ENCODE data around the gene MCOLN2.
A peak's percentile ranks its signal among the peaks of the same experiment; 100 is the strongest.

Gene MCOLN2

GRCh38 chr1:84939761-84940160 lies 57.2 kb downstream of the MCOLN2 start:
- Histone ChIP-seq H3K9ac (ENCODE audit: low read length) (no peak overlapping the region), H3K36me3 (ENCODE audit: control insufficient read depth, insufficient read depth, low read length, severe bottlenecking) (no peaks in the 10 kb centered on the region), H3K9me3 (ENCODE audit: control insufficient read depth, low read length) (no peaks in the 10 kb centered on the region), H3K4me1 (ENCODE audit: control insufficient read depth, insufficient read depth, low read length) (peaks cover 11% of the 10 kb centered on the region), H3K27me3 (replicated peaks; ENCODE audit: control insufficient read depth, insufficient read depth, low read length) (no peaks in the 10 kb centered on the region), H3K4me3 (ENCODE audit: low read length) (no peak overlapping the region)
- DNase-seq (ENCODE audit: low read depth): no peak

DNA sequence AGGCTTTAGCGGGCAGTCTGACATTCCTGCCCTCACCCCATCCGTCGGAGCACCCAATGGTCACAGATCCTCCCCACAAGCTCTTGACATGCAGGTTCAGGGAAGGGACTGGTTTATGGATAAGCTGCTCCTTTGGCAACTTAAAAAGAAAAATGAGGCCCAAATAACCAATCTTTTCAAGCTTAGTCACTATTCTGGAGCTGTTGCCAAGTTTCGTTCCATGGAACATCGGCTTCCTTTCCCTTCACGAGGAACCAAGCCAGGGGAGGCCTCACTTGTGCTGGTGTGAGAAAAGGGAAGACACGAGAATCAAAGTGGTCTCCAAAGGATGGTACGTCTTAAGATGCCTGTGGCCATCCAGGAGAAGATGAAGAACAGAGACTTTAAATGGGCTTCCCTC lies 57.8 kb downstream of the MCOLN2 start:
- H3K4me3 ChIP-seq (ENCODE audit: low read length): no peak overlapping the region
- peaks cover 11% of the 10 kb centered on the region for H3K4me1 ChIP-seq (ENCODE audit: control insufficient read depth, insufficient read depth, low read length)
- H3K9ac ChIP-seq (ENCODE audit: low read length): no peak overlapping the region

GRCh38 chr1:84936116-84936810 lies 60.6 kb downstream of the MCOLN2 start:
- Histone ChIP-seq H3K4me1 (ENCODE audit: control insufficient read depth, insufficient read depth, low read length) (peaks cover 11% of the 10 kb centered on the region), H3K9me3 (ENCODE audit: control insufficient read depth, low read length) (no peaks in the 10 kb centered on the region), H3K36me3 (ENCODE audit: control insufficient read depth, insufficient read depth, low read length, severe bottlenecking) (no peaks in the 10 kb centered on the region), H3K9ac (ENCODE audit: low read length) (no peak overlapping the region), H3K4me3 (ENCODE audit: low read length) (no peak overlapping the region), H3K27me3 (replicated peaks; ENCODE audit: control insufficient read depth, insufficient read depth, low read length) (no peaks in the 10 kb centered on the region)
- DNase-seq (ENCODE audit: low read depth): peak; percentile 91

More for the DNA sequence above, 57.8 kb downstream of the MCOLN2 start:
- no peaks in the 10 kb centered on the region for H3K9me3 ChIP-seq (ENCODE audit: control insufficient read depth, low read length)
- H3K27me3 ChIP-seq (replicated peaks; ENCODE audit: control insufficient read depth, insufficient read depth, low read length): no peaks in the 10 kb centered on the region
- no peak for DNase-seq (ENCODE audit: low read depth)
- no peaks in the 10 kb centered on the region for H3K36me3 ChIP-seq (ENCODE audit: control insufficient read depth, insufficient read depth, low read length, severe bottlenecking)

GRCh38 chr1:84933011-84933611 lies 63.8 kb downstream of the MCOLN2 start:
- H3K9me3 ChIP-seq (ENCODE audit: control insufficient read depth, low read length): no peaks in the 10 kb centered on the region
- H3K9ac ChIP-seq (ENCODE audit: low read length): no peak overlapping the region
- H3K4me1 ChIP-seq (ENCODE audit: control insufficient read depth, insufficient read depth, low read length): no peaks in the 10 kb centered on the region
- peaks cover 10% of the 10 kb centered on the region for H3K27me3 ChIP-seq (replicated peaks; ENCODE audit: control insufficient read depth, insufficient read depth, low read length)
- DNase-seq (ENCODE audit: low read depth): no peak
- no peak overlapping the region for H3K4me3 ChIP-seq (ENCODE audit: low read length)
- H3K36me3 ChIP-seq (ENCODE audit: control insufficient read depth, insufficient read depth, low read length, severe bottlenecking): no peaks in the 10 kb centered on the region

DNA sequence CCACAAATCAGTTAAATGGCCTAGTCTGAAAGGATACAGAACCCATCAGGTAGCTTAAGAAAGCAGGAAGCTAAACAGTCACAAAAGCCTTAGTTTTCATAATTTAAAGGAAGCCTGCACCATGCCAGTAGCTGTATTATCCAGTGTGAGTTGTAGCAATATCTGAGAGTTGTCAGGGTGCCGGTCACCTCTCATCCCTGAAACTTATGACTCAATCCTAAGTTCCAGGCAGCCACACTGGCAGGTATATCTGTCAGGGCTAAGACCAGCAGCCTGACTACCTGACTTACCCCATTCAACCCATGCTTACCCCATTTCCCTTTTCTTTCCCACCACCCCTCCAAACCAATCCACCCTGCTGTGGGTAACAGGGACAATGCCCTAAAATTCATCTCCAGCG lies 66.1 kb downstream of the MCOLN2 start:
- no peaks in the 10 kb centered on the region for H3K4me1 ChIP-seq (ENCODE audit: control insufficient read depth, insufficient read depth, low read length)
- H3K27me3 ChIP-seq (replicated peaks; ENCODE audit: control insufficient read depth, insufficient read depth, low read length): peaks cover 15% of the 10 kb centered on the region
- no peaks in the 10 kb centered on the region for H3K9me3 ChIP-seq (ENCODE audit: control insufficient read depth, low read length)
- DNase-seq (ENCODE audit: low read depth): no peak
- no peak overlapping the region for H3K9ac ChIP-seq (ENCODE audit: low read length)
- no peaks in the 10 kb centered on the region for H3K36me3 ChIP-seq (ENCODE audit: control insufficient read depth, insufficient read depth, low read length, severe bottlenecking)
- no peak overlapping the region for H3K4me3 ChIP-seq (ENCODE audit: low read length)

- H3K9ac ChIP-seq (ENCODE audit: low read length): no peak overlapping the region
Measured at GRCh38 chr1:84930329-84930728, 66.6 kb downstream of the MCOLN2 start.

DNA sequence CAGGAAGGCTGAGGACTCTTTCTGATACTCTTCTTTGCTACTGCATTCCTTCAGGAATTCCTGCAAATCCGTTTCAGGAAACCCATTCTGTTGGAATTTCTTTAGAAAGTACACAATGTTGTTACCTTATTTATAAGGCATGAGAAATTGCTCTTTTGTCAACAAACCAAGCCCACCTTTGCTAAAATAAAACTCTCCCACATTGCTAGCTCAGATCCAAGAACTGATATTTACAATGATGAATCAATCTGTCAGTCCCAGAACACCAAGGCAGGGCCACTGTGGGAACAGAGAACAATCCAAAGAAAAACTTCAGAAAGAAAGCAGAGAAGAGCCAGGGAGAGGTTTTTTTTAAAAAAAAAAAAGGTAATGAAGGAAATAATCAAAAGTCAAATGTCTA lies 67.3 kb downstream of the MCOLN2 start:
- no peak overlapping the region for H3K9ac ChIP-seq (ENCODE audit: low read length)
- H3K27me3 ChIP-seq (replicated peaks; ENCODE audit: control insufficient read depth, insufficient read depth, low read length): peaks cover 15% of the 10 kb centered on the region
- DNase-seq (ENCODE audit: low read depth): no peak
- H3K9me3 ChIP-seq (ENCODE audit: control insufficient read depth, low read length): no peaks in the 10 kb centered on the region
- no peak overlapping the region for H3K4me3 ChIP-seq (ENCODE audit: low read length)
- H3K4me1 ChIP-seq (ENCODE audit: control insufficient read depth, insufficient read depth, low read length): no peaks in the 10 kb centered on the region
- no peaks in the 10 kb centered on the region for H3K36me3 ChIP-seq (ENCODE audit: control insufficient read depth, insufficient read depth, low read length, severe bottlenecking)

More at GRCh38 chr1:84930329-84930728, 66.6 kb downstream of the MCOLN2 start:
- Histone ChIP-seq H3K27me3 (replicated peaks; ENCODE audit: control insufficient read depth, insufficient read depth, low read length) (peaks cover 15% of the 10 kb centered on the region), H3K36me3 (ENCODE audit: control insufficient read depth, insufficient read depth, low read length, severe bottlenecking) (no peaks in the 10 kb centered on the region), H3K4me3 (ENCODE audit: low read length) (no peak overlapping the region), H3K9me3 (ENCODE audit: control insufficient read depth, low read length) (no peaks in the 10 kb centered on the region), H3K4me1 (ENCODE audit: control insufficient read depth, insufficient read depth, low read length) (no peaks in the 10 kb centered on the region)
- no peak for DNase-seq (ENCODE audit: low read depth)

GRCh38 chr1:84928979-84929378 lies 67.9 kb downstream of the MCOLN2 start:
- Histone ChIP-seq H3K36me3 (ENCODE audit: control insufficient read depth, insufficient read depth, low read length, severe bottlenecking) (no peaks in the 10 kb centered on the region), H3K4me1 (ENCODE audit: control insufficient read depth, insufficient read depth, low read length) (no peaks in the 10 kb centered on the region), H3K9ac (ENCODE audit: low read length) (no peak overlapping the region), H3K9me3 (ENCODE audit: control insufficient read depth, low read length) (no peaks in the 10 kb centered on the region), H3K27me3 (replicated peaks; ENCODE audit: control insufficient read depth, insufficient read depth, low read length) (peaks cover 15% of the 10 kb centered on the region), H3K4me3 (ENCODE audit: low read length) (no peak overlapping the region)
- no peak for DNase-seq (ENCODE audit: low read depth)

- H3K36me3 ChIP-seq (ENCODE audit: control insufficient read depth, insufficient read depth, low read length, severe bottlenecking): no peaks in the 10 kb centered on the region
Measured at GRCh38 chr1:84923317-84923716, 73.6 kb downstream of the MCOLN2 start.

DNA sequence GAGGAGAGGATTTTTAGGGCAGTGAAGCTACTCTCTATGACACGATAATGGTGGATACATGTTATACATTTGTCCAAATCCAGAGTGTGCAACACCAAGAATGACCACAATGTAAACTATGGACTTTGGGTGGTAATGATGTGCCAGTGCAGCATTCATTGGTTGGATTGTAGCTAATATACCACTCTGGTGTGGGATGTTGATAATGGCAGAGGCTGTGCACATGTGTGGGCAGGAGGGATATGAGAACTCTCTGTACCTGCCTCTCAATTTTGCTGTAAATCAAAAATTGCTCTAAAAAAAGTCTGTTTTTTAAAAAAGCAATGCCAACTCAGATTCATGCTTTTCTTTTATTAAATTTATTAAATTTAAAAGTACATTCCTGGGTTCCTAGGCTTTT lies 76.8 kb downstream of the MCOLN2 start:
- Histone ChIP-seq H3K9ac (ENCODE audit: low read length) (no peak overlapping the region), H3K27me3 (replicated peaks; ENCODE audit: control insufficient read depth, insufficient read depth, low read length) (peaks cover 10% of the 10 kb centered on the region), H3K4me1 (ENCODE audit: control insufficient read depth, insufficient read depth, low read length) (peaks cover 5% of the 10 kb centered on the region), H3K36me3 (ENCODE audit: control insufficient read depth, insufficient read depth, low read length, severe bottlenecking) (no peaks in the 10 kb centered on the region), H3K9me3 (ENCODE audit: control insufficient read depth, low read length) (no peaks in the 10 kb centered on the region), H3K4me3 (ENCODE audit: low read length) (no peak overlapping the region)
- DNase-seq (ENCODE audit: low read depth): no peak

More at GRCh38 chr1:84923317-84923716, 73.6 kb downstream of the MCOLN2 start:
- Histone ChIP-seq H3K9ac (ENCODE audit: low read length) (no peak overlapping the region), H3K27me3 (replicated peaks; ENCODE audit: control insufficient read depth, insufficient read depth, low read length) (peaks cover 13% of the 10 kb centered on the region), H3K4me1 (ENCODE audit: control insufficient read depth, insufficient read depth, low read length) (peaks cover 5% of the 10 kb centered on the region), H3K9me3 (ENCODE audit: control insufficient read depth, low read length) (no peaks in the 10 kb centered on the region), H3K4me3 (ENCODE audit: low read length) (no peak overlapping the region)
- DNase-seq (ENCODE audit: low read depth): no peak

DNA sequence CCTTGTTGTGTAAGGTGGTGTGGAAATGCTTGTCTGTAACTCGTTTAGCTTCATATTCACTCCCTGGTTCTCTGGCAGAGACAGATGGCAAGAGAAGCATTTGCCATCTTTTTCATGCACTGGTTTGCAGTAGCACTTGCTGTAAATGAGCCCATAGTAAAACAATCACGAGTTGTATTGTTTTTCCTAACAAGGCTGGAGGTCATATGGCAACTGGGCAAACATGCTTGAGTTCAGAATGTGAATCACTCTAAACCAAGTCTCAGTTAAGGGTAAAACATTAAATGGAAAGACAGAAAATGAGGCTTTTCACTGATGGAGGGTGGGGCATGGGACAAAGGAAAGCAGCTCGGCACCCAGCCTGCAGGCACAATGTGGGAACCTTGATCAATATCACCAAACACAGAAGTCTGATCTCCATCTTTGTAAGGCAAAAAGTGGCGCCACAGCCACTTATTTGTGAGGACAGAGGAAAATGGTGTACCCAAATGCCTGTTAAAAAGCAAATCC lies 77.4 kb downstream of the MCOLN2 start:
- Histone ChIP-seq H3K9ac (ENCODE audit: low read length) (no peak overlapping the region), H3K4me1 (ENCODE audit: control insufficient read depth, insufficient read depth, low read length) (peaks cover 5% of the 10 kb centered on the region), H3K27me3 (replicated peaks; ENCODE audit: control insufficient read depth, insufficient read depth, low read length) (peaks cover 10% of the 10 kb centered on the region), H3K36me3 (ENCODE audit: control insufficient read depth, insufficient read depth, low read length, severe bottlenecking) (no peaks in the 10 kb centered on the region), H3K9me3 (ENCODE audit: control insufficient read depth, low read length) (no peaks in the 10 kb centered on the region), H3K4me3 (ENCODE audit: low read length) (no peak overlapping the region)
- DNase-seq (ENCODE audit: low read depth): no peak
